Astrocyte (in vitro differentiated cells and primary cell): ENCODE measurements around the gene ALX4. TPM values are rescaled to one million over a fixed set of nuclear protein-coding genes. Genes with fewer than 3 reads are reported as not detected.

Experiments
- DNase-seq: peaks from one replicate; pipeline ENCODE4 v3.0.0-alpha.2; 2010; ENCODE audit warnings: low read depth
- FAIRE-seq: peaks from 2 replicates; lab custom pipeline; 2011; peaks lifted over from hg19 to GRCh38; lab: Jason Lieb, UNC
- H2AFZ ChIP-seq: 2 replicates; pipeline ENCODE4 v1.6.0; 2012; ENCODE audit warnings: low read depth, low read length, inconsistent platforms
- H3K27ac ChIP-seq: 2 replicates; pipeline ENCODE4 v1.5.1; 2011; ENCODE audit warnings: low read depth, low read length, inconsistent platforms
- H3K27me3 ChIP-seq: 2 replicates; pipeline ENCODE4 v1.6.0; 2011; ENCODE audit warnings: low read length, inconsistent platforms; ENCODE audit not compliant: insufficient read depth
- H3K36me3 ChIP-seq: 2 replicates; pipeline ENCODE4 v1.5.1; 2011; ENCODE audit warnings: low read length, inconsistent platforms; ENCODE audit not compliant: insufficient read depth
- H3K4me1 ChIP-seq: 2 replicates; pipeline ENCODE4 v1.5.1; 2011; ENCODE audit warnings: low read length, inconsistent platforms; ENCODE audit not compliant: insufficient read depth
- H3K4me2 ChIP-seq: 2 replicates; pipeline ENCODE4 v1.6.0; 2012; ENCODE audit warnings: low read length, inconsistent platforms
- H3K4me3 ChIP-seq: 2 replicates; pipeline ENCODE4 v1.5.1; 2011; ENCODE audit warnings: low read depth, mild to moderate bottlenecking, low read length, inconsistent platforms; ENCODE audit not compliant: insufficient read depth
- H3K79me2 ChIP-seq: 2 replicates; pipeline ENCODE4 v1.6.0; 2012; ENCODE audit warnings: mild to moderate bottlenecking, low read length, inconsistent platforms; ENCODE audit not compliant: insufficient read depth
- H3K9ac ChIP-seq: 2 replicates; pipeline ENCODE4 v1.6.0; 2012; ENCODE audit warnings: mild to moderate bottlenecking, low read length, inconsistent platforms
- H3K9me3 ChIP-seq: 2 replicates; pipeline ENCODE4 v1.5.1; 2012; ENCODE audit warnings: low read depth, mild to moderate bottlenecking, low read length, inconsistent platforms; ENCODE audit not compliant: insufficient read depth
- H4K20me1 ChIP-seq: 2 replicates; pipeline ENCODE4 v1.6.0; 2012; ENCODE audit warnings: low read length, inconsistent platforms; ENCODE audit not compliant: insufficient read depth
- H3K27ac Mint-ChIP-seq: one replicate; pipeline ENCODE4 v1.8.0; 2021; ENCODE audit warnings: mild to moderate bottlenecking, mixed read lengths; ENCODE audit not compliant: unreplicated experiment
- H3K27me3 Mint-ChIP-seq: one replicate; pipeline ENCODE4 v1.8.0; 2021; ENCODE audit warnings: low read depth, mixed read lengths; ENCODE audit not compliant: unreplicated experiment
- H3K36me3 Mint-ChIP-seq: one replicate; pipeline ENCODE4 v1.8.0; 2021; ENCODE audit warnings: low read depth, mixed read lengths; ENCODE audit not compliant: unreplicated experiment
- H3K4me1 Mint-ChIP-seq: one replicate; pipeline ENCODE4 v1.8.0; 2021; ENCODE audit warnings: low read depth, mixed read lengths; ENCODE audit not compliant: unreplicated experiment
- H3K4me3 Mint-ChIP-seq: one replicate; pipeline ENCODE4 v1.8.0; 2021; ENCODE audit warnings: mild to moderate bottlenecking, moderate library complexity, mixed read lengths; ENCODE audit not compliant: unreplicated experiment
- H3K9me3 Mint-ChIP-seq: one replicate; pipeline ENCODE4 v1.8.0; 2021; ENCODE audit warnings: mild to moderate bottlenecking, mixed read lengths; ENCODE audit not compliant: unreplicated experiment
- EZH2 ChIP-seq: IDR thresholded peaks from 2 replicates; pipeline ENCODE4 v1.6.1; 2012; ENCODE audit warnings: mild to moderate bottlenecking, low read length, inconsistent platforms; ENCODE audit not compliant: insufficient read depth
- total RNA-seq: library from RNA; stranded (reverse); gene quantifications from 2 replicates; pipeline ENCODE4 v1.2.1, GENCODE V29; 2021
- TF ChIP-seq, protein P1 (sequence below): IDR thresholded peaks from 2 replicates; pipeline ENCODE4 v1.5.1; 2011; ENCODE audit warnings: low read depth, mild to moderate bottlenecking, inconsistent platforms, low read length, moderate library complexity; ENCODE audit not compliant: insufficient read depth

ALX4 gene
- total RNA-seq, 1 donor from 2014 or later, result not detected

DNA sequence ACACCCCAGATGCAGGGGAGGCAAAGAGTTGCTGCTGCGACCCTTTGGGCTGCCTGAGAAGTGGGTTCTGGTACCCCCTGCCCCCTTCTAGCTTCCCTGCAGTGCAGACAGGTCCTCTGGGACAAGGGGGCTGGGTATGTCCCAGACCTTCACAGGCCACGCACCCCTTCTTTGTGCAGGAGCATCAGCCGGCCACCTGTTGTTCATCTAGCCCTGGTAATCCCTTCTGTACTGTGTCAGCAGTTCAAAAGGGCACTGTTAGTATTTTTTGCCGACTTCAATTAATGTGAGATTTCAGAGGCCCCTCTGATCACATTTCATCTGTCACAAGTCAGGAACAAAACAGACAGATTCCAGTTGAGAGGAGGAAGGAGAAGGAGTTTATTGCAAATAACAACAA, 49.9 kb downstream of the ALX4 start:
- TF ChIP-seq, protein P1, sequence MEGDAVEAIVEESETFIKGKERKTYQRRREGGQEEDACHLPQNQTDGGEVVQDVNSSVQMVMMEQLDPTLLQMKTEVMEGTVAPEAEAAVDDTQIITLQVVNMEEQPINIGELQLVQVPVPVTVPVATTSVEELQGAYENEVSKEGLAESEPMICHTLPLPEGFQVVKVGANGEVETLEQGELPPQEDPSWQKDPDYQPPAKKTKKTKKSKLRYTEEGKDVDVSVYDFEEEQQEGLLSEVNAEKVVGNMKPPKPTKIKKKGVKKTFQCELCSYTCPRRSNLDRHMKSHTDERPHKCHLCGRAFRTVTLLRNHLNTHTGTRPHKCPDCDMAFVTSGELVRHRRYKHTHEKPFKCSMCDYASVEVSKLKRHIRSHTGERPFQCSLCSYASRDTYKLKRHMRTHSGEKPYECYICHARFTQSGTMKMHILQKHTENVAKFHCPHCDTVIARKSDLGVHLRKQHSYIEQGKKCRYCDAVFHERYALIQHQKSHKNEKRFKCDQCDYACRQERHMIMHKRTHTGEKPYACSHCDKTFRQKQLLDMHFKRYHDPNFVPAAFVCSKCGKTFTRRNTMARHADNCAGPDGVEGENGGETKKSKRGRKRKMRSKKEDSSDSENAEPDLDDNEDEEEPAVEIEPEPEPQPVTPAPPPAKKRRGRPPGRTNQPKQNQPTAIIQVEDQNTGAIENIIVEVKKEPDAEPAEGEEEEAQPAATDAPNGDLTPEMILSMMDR, result no peak
- TF ChIP-seq EZH2, result no peak
- H3K36me3 Mint-ChIP-seq, result peaks cover 4% of the 10 kb centered on the region
- no peak for FAIRE-seq

DNA sequence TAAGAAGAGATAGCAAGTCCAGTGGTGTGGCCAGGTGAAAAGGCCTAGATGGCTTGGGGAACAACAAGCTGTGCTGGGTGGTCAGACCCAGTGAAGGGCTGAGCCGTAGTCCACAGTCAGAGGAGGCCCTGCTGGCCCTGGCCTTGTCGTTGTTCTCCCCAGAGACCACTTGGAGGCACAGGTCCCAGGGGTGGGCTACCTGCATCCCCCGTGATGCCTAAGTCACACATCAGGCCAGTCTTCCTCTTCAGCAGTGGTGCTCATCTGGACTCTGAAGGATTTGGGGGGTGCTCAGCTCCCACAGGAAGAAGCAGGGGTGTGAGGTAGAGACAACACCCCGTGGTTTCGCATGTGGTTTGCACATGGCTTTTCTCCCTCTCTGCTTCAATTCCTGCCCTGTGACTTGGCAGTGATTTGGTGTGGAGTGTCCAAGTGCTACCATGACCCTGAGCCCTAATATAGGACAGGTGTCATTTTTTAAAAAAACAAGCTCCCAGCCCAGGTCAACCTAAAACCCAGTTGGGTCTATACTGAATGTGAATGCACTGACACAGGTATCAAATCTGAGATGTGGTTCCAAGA, 51.0 kb downstream of the ALX4 start:
- H3K4me2 ChIP-seq, result no peak overlapping the region
- FAIRE-seq, result no peak
- H3K9me3 ChIP-seq, result no peaks in the 10 kb centered on the region
- H3K27me3 ChIP-seq, result no peaks in the 10 kb centered on the region
- no peak overlapping the region for H3K4me3 Mint-ChIP-seq
- H2AFZ ChIP-seq, result no peak overlapping the region
- H3K4me1 Mint-ChIP-seq, result peaks cover 3% of the 10 kb centered on the region
- peaks cover 4% of the 10 kb centered on the region for H3K36me3 Mint-ChIP-seq
- DNase-seq, result no peak
- H3K36me3 ChIP-seq, result no peaks in the 10 kb centered on the region
- no peak overlapping the region for H3K27ac ChIP-seq
- no peaks in the 10 kb centered on the region for H3K4me1 ChIP-seq
- no peak overlapping the region for H3K9ac ChIP-seq
- no peaks in the 10 kb centered on the region for H3K79me2 ChIP-seq
- no peak overlapping the region for H3K4me3 ChIP-seq
- H3K9me3 Mint-ChIP-seq, result peaks cover 2% of the 10 kb centered on the region
- H4K20me1 ChIP-seq, result no peaks in the 10 kb centered on the region
- no peak overlapping the region for H3K27ac Mint-ChIP-seq
- TF ChIP-seq EZH2, result no peak
- TF ChIP-seq, protein P1, result no peak
- H3K27me3 Mint-ChIP-seq, result peaks cover 17% of the 10 kb centered on the region

More for the DNA sequence above, 49.9 kb downstream of the ALX4 start:
- Mint-ChIP-seq H3K9me3 (peaks cover 2% of the 10 kb centered on the region), H3K4me3 (no peak overlapping the region), H3K27ac (no peak overlapping the region), H3K4me1 (peaks cover 3% of the 10 kb centered on the region), H3K27me3 (peaks cover 20% of the 10 kb centered on the region)
- Histone ChIP-seq H3K9ac (no peak overlapping the region), H2AFZ (no peak overlapping the region), H3K79me2 (no peaks in the 10 kb centered on the region), H4K20me1 (no peaks in the 10 kb centered on the region), H3K36me3 (no peaks in the 10 kb centered on the region), H3K27ac (no peak overlapping the region), H3K27me3 (no peaks in the 10 kb centered on the region), H3K4me1 (no peaks in the 10 kb centered on the region), H3K9me3 (no peaks in the 10 kb centered on the region), H3K4me3 (no peak overlapping the region), H3K4me2 (no peak overlapping the region)
- DNase-seq, result no peak

DNA sequence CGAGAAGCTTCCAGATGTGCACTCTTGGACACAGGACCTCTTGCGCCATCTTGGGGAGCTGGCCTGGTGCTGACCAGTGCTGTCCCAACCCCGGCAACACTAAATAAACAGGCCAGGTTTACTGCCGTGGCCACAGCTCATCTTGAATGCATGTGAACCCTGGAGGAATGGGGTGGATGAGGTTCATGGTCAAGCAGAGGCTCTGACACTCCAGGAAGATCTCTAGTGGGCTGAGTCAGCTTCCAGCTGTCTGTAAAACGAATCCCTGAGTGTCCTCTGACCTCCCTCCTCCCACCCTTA, 51.8 kb downstream of the ALX4 start:
- Histone ChIP-seq H3K79me2 (no peaks in the 10 kb centered on the region), H3K4me1 (no peaks in the 10 kb centered on the region), H3K9me3 (no peaks in the 10 kb centered on the region), H3K4me2 (no peak overlapping the region), H3K36me3 (no peaks in the 10 kb centered on the region), H4K20me1 (no peaks in the 10 kb centered on the region), H3K27me3 (no peaks in the 10 kb centered on the region), H2AFZ (no peak overlapping the region), H3K27ac (no peak overlapping the region), H3K9ac (no peak overlapping the region), H3K4me3 (no peak overlapping the region)
- Mint-ChIP-seq H3K36me3 (peaks cover 4% of the 10 kb centered on the region), H3K4me1 (peaks cover 3% of the 10 kb centered on the region), H3K9me3 (peaks cover 4% of the 10 kb centered on the region), H3K27me3 (peaks cover 17% of the 10 kb centered on the region), H3K27ac (no peak overlapping the region), H3K4me3 (no peak overlapping the region)
- TF ChIP-seq, protein P1, result no peak
- TF ChIP-seq EZH2, result no peak
- DNase-seq (no peak), FAIRE-seq (no peak)
